H9 (cell line): ENCODE data around the gene NOTUM. TPM values are rescaled to one million over a fixed set of nuclear protein-coding genes. Genes with fewer than 3 reads are reported as not detected.
"Not testable (repeated sequence)": the region's sequence is repeated elsewhere in the genome, so short reads cannot be mapped to it uniquely, and the experiment has no call there.

Source experiments
- DNase-seq: peaks from one replicate; pipeline ENCODE4 v3.0.0-alpha.2; 2017
- H2AFZ ChIP-seq: one replicate; pipeline ENCODE4 v1.6.1; 2013; ENCODE audit warnings: mild to moderate bottlenecking, low read length, control low read depth, moderate library complexity
- H2AK5ac ChIP-seq: 2 replicates; pipeline ENCODE4 v1.6.1; 2013; ENCODE audit warnings: low read length, control low read depth, mixed read lengths; ENCODE audit not compliant: insufficient read length
- H2BK120ac ChIP-seq: one replicate; pipeline ENCODE4 v1.6.1; 2013; ENCODE audit warnings: low read depth, mild to moderate bottlenecking, low read length, control low read depth, inconsistent platforms; ENCODE audit not compliant: poor library complexity, severe bottlenecking
- H2BK12ac ChIP-seq: 2 replicates; pipeline ENCODE4 v1.6.1; 2013; ENCODE audit warnings: low read length, control low read depth, mixed read lengths, low read depth; ENCODE audit not compliant: insufficient read length
- H2BK15ac ChIP-seq: 2 replicates; pipeline ENCODE4 v1.6.1; 2013; ENCODE audit warnings: low read depth, low read length, control low read depth
- H2BK20ac ChIP-seq: one replicate; pipeline ENCODE4 v1.6.1; 2013; ENCODE audit warnings: low read depth, mild to moderate bottlenecking, low read length, control low read depth, inconsistent platforms; ENCODE audit not compliant: poor library complexity, severe bottlenecking
- H2BK5ac ChIP-seq: 2 replicates; pipeline ENCODE4 v1.6.1; 2013; ENCODE audit warnings: low read length, control low read depth, mixed read lengths; ENCODE audit not compliant: insufficient read length
- H3K14ac ChIP-seq: 2 replicates; pipeline ENCODE4 v1.6.1; 2013; ENCODE audit warnings: low read length, control low read depth; ENCODE audit not compliant: insufficient read depth
- H3K18ac ChIP-seq: 2 replicates; pipeline ENCODE4 v1.6.1; 2013; ENCODE audit warnings: low read depth, mild to moderate bottlenecking, mixed read lengths, low read length, control low read depth; ENCODE audit not compliant: insufficient read length
- H3K23ac ChIP-seq: 2 replicates; pipeline ENCODE4 v1.6.1; 2013; ENCODE audit warnings: low read length, control low read depth, mixed read lengths, low read depth; ENCODE audit not compliant: insufficient read length
- H3K23me2 ChIP-seq: 2 replicates; pipeline ENCODE4 v1.6.1; 2013; ENCODE audit warnings: low read depth, mild to moderate bottlenecking, mixed read lengths, low read length, control low read depth; ENCODE audit not compliant: insufficient read length, poor library complexity, severe bottlenecking
- H3K27ac ChIP-seq: 2 replicates; pipeline ENCODE4 v1.5.1; 2013; ENCODE audit warnings: low read length, control low read depth, mixed read lengths, low read depth; ENCODE audit not compliant: insufficient read length
- H3K27me3 ChIP-seq: 2 replicates; pipeline ENCODE4 v1.6.1; 2013; ENCODE audit warnings: low read length, control low read depth, inconsistent platforms; ENCODE audit not compliant: insufficient read depth
- H3K4ac ChIP-seq: 2 replicates; pipeline ENCODE4 v1.6.1; 2013; ENCODE audit warnings: low read depth, mild to moderate bottlenecking, control low read depth, inconsistent platforms, low read length, moderate library complexity
- H3K4me1 ChIP-seq: 2 replicates; pipeline ENCODE4 v1.6.1; 2013; ENCODE audit warnings: low read length, control low read depth, inconsistent platforms; ENCODE audit not compliant: insufficient read depth
- H3K4me2 ChIP-seq: 2 replicates; pipeline ENCODE4 v1.6.1; 2013; ENCODE audit warnings: low read length, control low read depth, mixed read lengths; ENCODE audit not compliant: insufficient read length, insufficient read depth
- H3K56ac ChIP-seq: 2 replicates; pipeline ENCODE4 v1.6.1; 2013; ENCODE audit warnings: low read depth, mild to moderate bottlenecking, mixed read lengths, low read length, control low read depth; ENCODE audit not compliant: insufficient read length
- H3K79me1 ChIP-seq: 2 replicates; pipeline ENCODE4 v1.6.1; 2013; ENCODE audit warnings: low read depth, mild to moderate bottlenecking, moderate library complexity, low read length, control low read depth, inconsistent platforms; ENCODE audit not compliant: insufficient read depth, poor library complexity, severe bottlenecking
- H3K79me2 ChIP-seq: 2 replicates; pipeline ENCODE4 v1.6.1; 2013; ENCODE audit warnings: low read length, control low read depth, inconsistent platforms; ENCODE audit not compliant: insufficient read depth
- H3K9ac ChIP-seq: 2 replicates; pipeline ENCODE4 v1.6.1; 2013; ENCODE audit warnings: low read length, control low read depth, mixed read lengths; ENCODE audit not compliant: insufficient read length; ENCODE audit errors: extremely low read depth
- H3K9me3 ChIP-seq: one replicate; pipeline ENCODE4 v1.6.1; 2013; ENCODE audit warnings: low read depth, low read length, inconsistent platforms; ENCODE audit not compliant: control insufficient read depth
- H3T11ph ChIP-seq: one replicate; pipeline ENCODE4 v1.6.1; 2013; ENCODE audit warnings: mild to moderate bottlenecking, low read length, control low read depth, inconsistent platforms
- H4K20me1 ChIP-seq: one replicate; pipeline ENCODE4 v1.6.1; 2013; ENCODE audit not compliant: control insufficient read depth, insufficient read length, insufficient read depth
- H4K5ac ChIP-seq: 2 replicates; pipeline ENCODE4 v1.6.1; 2013; ENCODE audit warnings: low read depth, mild to moderate bottlenecking, mixed read lengths, low read length, control low read depth; ENCODE audit not compliant: insufficient read length
- H4K8ac ChIP-seq: replicated peaks from 2 replicates; pipeline ENCODE4 v1.6.1; 2013; ENCODE audit warnings: low read length, control low read depth, mixed read lengths, low read depth; ENCODE audit not compliant: insufficient read length
- H4K91ac ChIP-seq: 2 replicates; pipeline ENCODE4 v1.6.1; 2013; ENCODE audit warnings: low read depth, mild to moderate bottlenecking, moderate library complexity, mixed read lengths, low read length, control low read depth; ENCODE audit not compliant: insufficient read length
- H3K27ac Mint-ChIP-seq, 3 experiments: 2 replicates in 2 of 3; 3 replicates in 1 of 3; pipeline ENCODE4 v1.8.0; 2020 to 2021; ENCODE audit warnings: mixed read lengths in 3 of 3, mild to moderate bottlenecking in 1 of 3, moderate library complexity in 1 of 3
- H3K27me3 Mint-ChIP-seq: 2 replicates; pipeline ENCODE4 v1.8.0; 2021; ENCODE audit warnings: low read depth, mild to moderate bottlenecking, moderate library complexity, mixed read lengths
- H3K36me3 Mint-ChIP-seq, 3 experiments: 2 replicates in 2 of 3; 3 replicates in 1 of 3; pipeline ENCODE4 v1.8.0; 2020 to 2021; ENCODE audit warnings: low read depth in 3 of 3, mixed read lengths in 3 of 3; ENCODE audit not compliant: insufficient read depth in 1 of 3
- H3K4me1 Mint-ChIP-seq, 2 experiments: 2 replicates each; pipeline ENCODE4 v1.8.0; 2020; ENCODE audit warnings: mixed read lengths in 2 of 2
- H3K4me3 Mint-ChIP-seq, 2 experiments: 2 replicates in 1 of 2; 3 replicates in 1 of 2; pipeline ENCODE4 v1.8.0; 2020 to 2021; ENCODE audit warnings: mild to moderate bottlenecking in 2 of 2, mixed read lengths in 2 of 2, moderate library complexity in 1 of 2
- H3K9me3 Mint-ChIP-seq, 2 experiments: 2 replicates in 1 of 2; 3 replicates in 1 of 2; pipeline ENCODE4 v1.8.0; 2020; ENCODE audit warnings: mild to moderate bottlenecking in 2 of 2, mixed read lengths in 2 of 2, moderate library complexity in 1 of 2
- WGBS: extraction: QIAGEN DNeasy Blood & Tissue Kit; methylation state at CpG from one replicate; pipeline ENCODE4 v1.1.7; 2013; ENCODE audit warnings: missing lambda C conversion rate, low lambda C conversion rate, mixed read lengths; ENCODE audit not compliant: insufficient read length; ENCODE audit errors: extremely low coverage; 5-methylcytosine and 5-hydroxymethylcytosine counted together
- total RNA-seq: library from RNA; stranded (reverse); gene quantifications from 2 replicates; pipeline ENCODE4 v1.2.1, GENCODE V29; 2021
- TF ChIP-seq, protein P1 (sequence below): fragments of 200-600 bp; sonication (generic); conservative IDR thresholded peaks from 3 replicates; pipeline ENCODE4 v1.8.0; 2021; ENCODE audit warnings: antibody characterized with exemption, mild to moderate bottlenecking

NOTUM gene
- total RNA-seq, 1 experiment from 2014 or later, result 2.1 TPM

DNA sequence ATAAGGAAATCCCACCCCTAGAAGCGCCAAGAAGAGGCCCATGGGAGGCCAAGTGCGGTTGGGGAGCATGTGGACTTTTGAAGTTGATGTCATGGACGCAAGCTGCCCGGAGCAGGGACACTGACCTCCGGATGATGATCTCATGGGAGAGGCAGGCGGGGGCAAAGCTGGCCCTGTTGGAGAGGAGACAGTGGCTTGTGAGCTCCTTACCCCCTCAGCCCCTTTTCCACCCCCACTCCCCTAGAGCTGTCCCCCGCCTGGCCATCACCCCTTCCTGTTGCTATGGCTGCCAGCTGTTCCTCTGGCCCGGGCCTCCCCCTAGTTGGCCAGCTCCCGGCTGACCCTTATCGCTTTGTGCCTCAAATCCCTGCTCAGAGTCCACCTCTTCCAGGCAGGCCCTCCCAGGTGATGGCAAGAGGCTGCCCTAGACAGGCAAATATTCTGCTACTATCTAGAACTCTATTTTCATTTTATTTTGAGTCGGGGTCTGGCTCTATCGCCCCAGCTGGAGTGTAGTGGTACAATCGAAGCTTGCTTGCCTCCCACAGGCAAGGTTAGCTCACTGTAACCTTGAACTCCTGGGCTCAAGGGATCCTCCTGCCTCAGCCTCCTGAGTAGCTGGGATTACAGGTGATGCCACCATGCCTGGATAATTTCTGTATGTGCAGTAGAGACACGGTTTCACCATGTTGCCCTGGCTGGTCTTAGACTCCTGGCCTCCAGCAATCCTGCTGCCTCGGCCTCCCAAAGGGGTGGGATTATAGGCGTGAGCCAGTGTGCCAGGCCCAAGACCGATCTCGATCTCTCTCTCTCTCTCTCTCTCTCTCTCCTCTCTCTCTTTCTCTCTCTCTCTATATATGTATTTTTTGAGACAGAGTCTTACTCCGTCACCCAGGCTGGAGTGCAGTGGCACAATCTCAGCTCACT lies 6.6 kb downstream of the NOTUM start:
- Histone ChIP-seq H2BK20ac (no peak overlapping the region), H4K5ac (no peak overlapping the region), H3K79me1 (no peaks in the 10 kb centered on the region), H3K4me2 (no peak overlapping the region), H3K14ac (no peak overlapping the region), H3K23me2 (no peaks in the 10 kb centered on the region), H3K23ac (no peak overlapping the region), H3K18ac (no peak overlapping the region), H2BK15ac (no peak overlapping the region), H2BK5ac (no peak overlapping the region), H3K27ac (no peak overlapping the region), H3K4me1 (no peaks in the 10 kb centered on the region), H2BK120ac (no peak overlapping the region), H4K20me1 (no peaks in the 10 kb centered on the region), H3K9me3 (no peaks in the 10 kb centered on the region), H3K9ac (no peak overlapping the region), H3K56ac (no peak overlapping the region), H3K27me3 (peaks cover 15% of the 10 kb centered on the region; the same call in 1 of the 2 replicates), H2AK5ac (no peak overlapping the region), H3K79me2 (no peaks in the 10 kb centered on the region), H4K91ac (no peak overlapping the region), H3K4ac (no peak overlapping the region), H4K8ac (no peak overlapping the region), H2BK12ac (no peak overlapping the region), H2AFZ (no peak overlapping the region), H3T11ph (no peak overlapping the region)
- no CpG with 5 or more reads among the region's 19 CpGs for WGBS
- Mint-ChIP-seq H3K36me3 (no peaks in the 10 kb centered on the region; a peak in 1 of 7 replicates), H3K27me3 (peaks cover 62% of the 10 kb centered on the region), H3K4me3 (no peak overlapping the region; a peak in 2 of 5 replicates), H3K9me3 (peaks cover 0 to 4% of the 10 kb centered on the region in 2 experiments; a peak in 1 of 5 replicates), H3K4me1 (peaks cover 0 to 8% of the 10 kb centered on the region in 2 experiments; a peak in 1 of 4 replicates), H3K27ac (no peak overlapping the region)
- TF ChIP-seq, protein P1, sequence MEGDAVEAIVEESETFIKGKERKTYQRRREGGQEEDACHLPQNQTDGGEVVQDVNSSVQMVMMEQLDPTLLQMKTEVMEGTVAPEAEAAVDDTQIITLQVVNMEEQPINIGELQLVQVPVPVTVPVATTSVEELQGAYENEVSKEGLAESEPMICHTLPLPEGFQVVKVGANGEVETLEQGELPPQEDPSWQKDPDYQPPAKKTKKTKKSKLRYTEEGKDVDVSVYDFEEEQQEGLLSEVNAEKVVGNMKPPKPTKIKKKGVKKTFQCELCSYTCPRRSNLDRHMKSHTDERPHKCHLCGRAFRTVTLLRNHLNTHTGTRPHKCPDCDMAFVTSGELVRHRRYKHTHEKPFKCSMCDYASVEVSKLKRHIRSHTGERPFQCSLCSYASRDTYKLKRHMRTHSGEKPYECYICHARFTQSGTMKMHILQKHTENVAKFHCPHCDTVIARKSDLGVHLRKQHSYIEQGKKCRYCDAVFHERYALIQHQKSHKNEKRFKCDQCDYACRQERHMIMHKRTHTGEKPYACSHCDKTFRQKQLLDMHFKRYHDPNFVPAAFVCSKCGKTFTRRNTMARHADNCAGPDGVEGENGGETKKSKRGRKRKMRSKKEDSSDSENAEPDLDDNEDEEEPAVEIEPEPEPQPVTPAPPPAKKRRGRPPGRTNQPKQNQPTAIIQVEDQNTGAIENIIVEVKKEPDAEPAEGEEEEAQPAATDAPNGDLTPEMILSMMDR, result no peak
- DNase-seq, result no peak

DNA sequence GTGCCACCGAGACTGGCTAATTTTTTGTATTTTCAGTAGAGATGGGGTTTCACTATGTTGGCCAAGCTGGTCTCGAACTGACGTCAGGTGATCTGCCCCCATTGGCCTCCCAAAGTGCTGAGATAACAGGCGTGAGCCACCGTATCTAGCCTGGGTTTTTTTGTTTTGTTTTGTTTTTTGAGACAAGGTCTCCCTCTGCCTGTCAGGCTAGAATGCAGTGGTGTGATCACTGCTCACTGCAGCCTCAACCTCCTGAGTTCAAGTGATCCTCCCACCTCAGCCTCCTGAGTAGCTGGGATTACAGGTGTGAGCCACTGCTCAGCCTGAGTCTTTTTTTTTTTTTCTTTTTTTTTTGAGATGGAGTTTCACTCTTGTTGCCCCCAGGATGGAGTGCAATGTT lies 7.5 kb downstream of the NOTUM start:
- H3K4me1 Mint-ChIP-seq, H4K8ac ChIP-seq, H3K23me2 ChIP-seq, H3K27ac Mint-ChIP-seq, H3K9ac ChIP-seq, H3K18ac ChIP-seq, H3K23ac ChIP-seq, H4K91ac ChIP-seq, H3K4me3 Mint-ChIP-seq, H3K27ac ChIP-seq, H3K9me3 ChIP-seq, H3K14ac ChIP-seq, H2AFZ ChIP-seq, H4K20me1 ChIP-seq, H2BK12ac ChIP-seq, H2BK120ac ChIP-seq, H2BK5ac ChIP-seq, H4K5ac ChIP-seq, H3K4me2 ChIP-seq, DNase-seq, H2AK5ac ChIP-seq, H2BK20ac ChIP-seq, H3K9me3 Mint-ChIP-seq, H3K79me2 ChIP-seq, H3T11ph ChIP-seq, H3K79me1 ChIP-seq, H3K27me3 ChIP-seq, H3K4me1 ChIP-seq, H2BK15ac ChIP-seq, H3K56ac ChIP-seq, H3K36me3 Mint-ChIP-seq, H3K4ac ChIP-seq: not testable (repeated sequence)
- WGBS, result no CpG with 5 or more reads among the region's 5 CpGs
- peaks cover 57% of the 10 kb centered on the region for H3K27me3 Mint-ChIP-seq
